K562 (cell line): ENCODE measurements around the gene ZBTB9. TPM values are rescaled to one million over a fixed set of nuclear protein-coding genes. Genes with fewer than 3 reads are reported as not detected.
A peak's percentile ranks its signal among the peaks of the same experiment; 100 is the strongest.

Experiments
- E2F6 ChIP-seq, 2 experiments: IDR thresholded peaks; 2 replicates each; pipeline ENCODE4 v1.6.1; 2011; ENCODE audit warnings: borderline replicate concordance in 1 of 2, control low read depth in 1 of 2, low read depth in 1 of 2, low read length in 1 of 2, mild to moderate bottlenecking in 1 of 2, mixed read lengths in 1 of 2, moderate library complexity in 1 of 2; ENCODE audit not compliant: insufficient read depth in 1 of 2, insufficient read length in 1 of 2, poor library complexity in 1 of 2, severe bottlenecking in 1 of 2; ENCODE audit errors: extremely low read depth in 1 of 2
- ELF4 ChIP-seq: fragments of 450-650 bp; formaldehyde crosslinking; IDR thresholded peaks from 2 replicates; pipeline ENCODE4 v1.4.0; 2022; ENCODE audit warnings: missing genetic modification characterization
- EZH2 ChIP-seq: IDR thresholded peaks from 2 replicates; pipeline ENCODE4 v1.6.1; 2012; ENCODE audit warnings: low read depth, mild to moderate bottlenecking, inconsistent platforms, low read length, borderline replicate concordance
- HBP1 ChIP-seq: fragments of 450-650 bp; formaldehyde crosslinking; IDR thresholded peaks from 2 replicates; pipeline ENCODE4 v1.4.0; 2022; ENCODE audit warnings: missing genetic modification characterization
- HDAC1 ChIP-seq, 2 experiments: fragments of 450-650 bp; IDR thresholded peaks; 2 replicates each; pipeline ENCODE4 v1.6.1; 2016 to 2017; ENCODE audit warnings: inconsistent platforms in 1 of 2, mild to moderate bottlenecking in 1 of 2, moderate library complexity in 1 of 2
- HMG20A ChIP-seq: fragments of 450-650 bp; formaldehyde crosslinking; conservative IDR thresholded peaks from 2 replicates; pipeline ENCODE4 v1.4.0; 2020; ENCODE audit warnings: mild to moderate bottlenecking, mixed read lengths
- HNRNPK ChIP-seq: fragments of 200-400 bp; formaldehyde crosslinking; IDR thresholded peaks from one replicate; pipeline ENCODE4 v1.6.1; 2018; ENCODE audit warnings: mild to moderate bottlenecking, low read depth, low read length; ENCODE audit not compliant: poor library complexity, severe bottlenecking
- MAFF ChIP-seq: IDR thresholded peaks from 2 replicates; pipeline ENCODE4 v1.6.1; 2012; ENCODE audit warnings: low read length, improper control_type of control experiment
- MTA1 ChIP-seq: fragments of 450-650 bp; IDR thresholded peaks from 2 replicates; pipeline ENCODE4 v1.6.1; 2017; ENCODE audit warnings: borderline replicate concordance
- NFATC3 ChIP-seq: fragments of 450-650 bp; IDR thresholded peaks from 2 replicates; pipeline ENCODE4 v1.6.1; 2017; ENCODE audit warnings: mild to moderate bottlenecking
- NFIC ChIP-seq: fragments of 450-650 bp; IDR thresholded peaks from 2 replicates; pipeline ENCODE4 v1.6.1; 2017; ENCODE audit warnings: mild to moderate bottlenecking, inconsistent platforms
- NFRKB ChIP-seq: fragments of 450-650 bp; IDR thresholded peaks from 2 replicates; pipeline ENCODE4 v1.6.1; 2016; ENCODE audit warnings: low read depth
- SMARCA5 ChIP-seq: fragments of 450-650 bp; IDR thresholded peaks from 2 replicates; pipeline ENCODE4 v1.6.1; 2016
- SNAPC5 ChIP-seq: fragments of 250-450 bp; sonication (Bioruptor Pico); IDR thresholded peaks from 2 replicates; pipeline ENCODE4 v1.8.0; 2021; ENCODE audit warnings: moderate library complexity, mild to moderate bottlenecking, inconsistent platforms
- TRIM24 ChIP-seq, 2 experiments: fragments of 450-650 bp; IDR thresholded peaks; 2 replicates each; pipeline ENCODE4 v1.6.1; 2016
- U2AF1 ChIP-seq: fragments of 200-400 bp; formaldehyde crosslinking; optimal IDR thresholded peaks from 2 replicates; pipeline ENCODE3; 2017; ENCODE audit warnings: mild to moderate bottlenecking, low read depth, low read length, moderate library complexity
- ZC3H4 ChIP-seq: sonication (generic); formaldehyde crosslinking; IDR thresholded peaks from 2 replicates; pipeline ENCODE4 v1.9.0; 2021; ENCODE audit warnings: missing genetic modification reagents, borderline replicate concordance
- ZNF41 ChIP-seq: fragments of 250-450 bp; sonication (Bioruptor Pico); conservative IDR thresholded peaks from 2 replicates; pipeline ENCODE4 v1.4.0; 2020; ENCODE audit warnings: mild to moderate bottlenecking
- ZNF699 ChIP-seq: fragments of 250-450 bp; sonication (Bioruptor Pico); IDR thresholded peaks from 2 replicates; pipeline ENCODE4 v1.8.0; 2021; ENCODE audit warnings: mild to moderate bottlenecking, moderate library complexity; ENCODE audit not compliant: insufficient replicate concordance
- ZNF740 ChIP-seq, 3 experiments: fragments of 200-800 bp in 1 of 3; sonication (Bioruptor generic) in 1 of 3; sonication (generic) in 1 of 3; formaldehyde crosslinking in 1 of 3; IDR thresholded peaks; 2 replicates each; pipeline versions ENCODE4 v1.6.1 to v1.8.0; 2016 to 2022; ENCODE audit warnings: mild to moderate bottlenecking in 2 of 3, missing compliant biosample characterization in 2 of 3, missing genetic modification characterization in 2 of 3, missing genetic modification reagents in 1 of 3
- polyA plus RNA-seq, 8 experiments: library from polyadenylated mRNA; depleted of rRNA in 4 of 8; stranded (reverse) in 5 of 8; unstranded in 3 of 8; fragments of >200 nt; fragmentation: Nextera tagmentation in 2 of 8; fragmentation: Illumina TruSeq in 1 of 8; extraction: Ambion mirVana in 2 of 8; extraction: Trizol in 1 of 8; gene quantifications; 2 replicates each; pipeline versions ENCODE4 v1.2.1 to v1.2.3, GENCODE V29; 2011 to 2014; ENCODE audit warnings: inconsistent platforms in 1 of 8, missing spikeins in 1 of 8
- total RNA-seq, 7 experiments: library from RNA; depleted of rRNA in 6 of 7; stranded (reverse); fragments of >200 nt in 6 of 7; fragmentation: Illumina TruSeq in 2 of 7; extraction: Trizol in 2 of 7; gene quantifications; 2 replicates each; pipeline versions ENCODE4 v1.2.1 to v1.2.3, GENCODE V29; 2011 to 2021; ENCODE audit warnings: low replicate concordance in 1 of 7
- TF ChIP-seq, protein P1 (sequence below): fragments of 450-650 bp; IDR thresholded peaks from 2 replicates; pipeline ENCODE4 v1.6.1; 2016; ENCODE audit warnings: antibody characterized with exemption

Gene ZBTB9
- total and polyA plus RNA-seq, 9 of the 15 experiments (the other 6 are each of a cell fraction or from before 2014, with no cell fraction given) = 1.9 to 19.5 (median 10.4) TPM

DNA sequence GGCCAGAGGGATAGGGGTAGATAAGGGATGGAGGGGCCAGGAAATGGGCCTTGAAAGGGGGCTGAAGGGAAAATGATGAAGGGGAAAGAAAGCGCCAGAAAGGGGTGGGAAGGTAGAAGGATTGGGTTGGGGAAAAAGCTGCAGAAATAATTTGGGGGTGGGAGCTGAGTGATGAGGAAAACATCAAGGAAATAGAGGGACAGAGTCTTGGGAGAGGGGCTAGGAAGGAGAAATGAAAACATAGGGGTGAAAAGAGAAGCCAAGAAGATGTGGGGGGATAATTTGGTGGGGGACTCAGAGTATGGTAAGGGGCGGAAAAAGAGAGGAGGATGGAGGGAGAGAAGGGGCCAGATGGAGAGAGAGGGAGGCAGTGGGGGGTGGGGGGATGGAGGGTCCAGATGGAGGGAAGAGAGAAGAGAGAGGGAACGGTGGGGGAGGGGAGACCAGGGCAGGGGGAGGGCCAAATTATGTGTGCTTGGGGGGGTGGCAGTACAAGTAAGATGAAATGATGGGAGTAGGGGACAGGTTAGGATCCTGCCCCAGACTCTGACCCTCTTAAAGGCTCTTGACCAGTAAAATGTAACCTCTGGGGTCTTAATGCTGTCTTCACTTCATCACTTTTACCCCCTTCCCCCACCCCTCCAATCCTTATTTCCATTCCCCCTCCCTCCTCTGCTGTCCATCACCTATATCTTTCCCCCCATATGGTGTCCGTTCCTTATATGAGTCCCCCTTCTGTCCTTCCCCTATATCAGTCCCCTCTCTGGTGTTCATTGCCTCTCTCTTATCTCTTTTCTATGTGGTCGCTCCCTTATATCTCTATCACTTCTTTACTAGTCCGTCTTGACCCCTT, 33.7 kb upstream of the ZBTB9 start (continued):
- TF ChIP-seq ZNF41 (no peak), NFIC (peak; percentile 49; the same call in 1 of the 2 replicates), SNAPC5 (CRISPR knock-in tag) (no peak), ELF4 (CRISPR knock-in tag) (0 out of 2 replicates have a peak, but pooled peaks have one; percentile 39), HDAC1 (IDR thresholded peaks at IDR 0.05) (peak in 1 of 2 experiments; percentile 54; a peak in 1 of 4 replicates), EZH2 (no peak), NFRKB (peak; percentile 45; the same call in 1 of the 2 replicates), NFATC3 (peak; percentile 87), HBP1 (CRISPR knock-in tag) (peak; percentile 38; the same call in 1 of the 2 replicates), SMARCA5 (peak; percentile 63; the same call in 1 of the 2 replicates), HNRNPK (peak; percentile 55), E2F6 (IDR thresholded peaks at IDR 0.05; ENCODE audit: borderline replicate concordance in 1 of 2, extremely low read depth in 1 of 2, insufficient read depth in 1 of 2, insufficient read length in 1 of 2, low read depth in 1 of 2, low read length in 1 of 2, poor library complexity in 1 of 2, severe bottlenecking in 1 of 2) (peak in 1 of 2 experiments; percentile 31), ZC3H4 (CRISPR knock-in tag) (no peak), U2AF1 (no peak), TRIM24 (IDR thresholded peaks at IDR 0.05) (peak; percentile 74 to 98; a peak in 3 of 4 replicates), MTA1 (peak; percentile 72), ZNF699 (CRISPR knock-in tag) (no peak), ZNF740 (CRISPR knock-in tag; IDR thresholded peaks at IDR 0.05) (0 out of 2 replicates have a peak, but pooled peaks have one; percentile 47), ZNF740 (tag; IDR thresholded peaks at IDR 0.05) (peak in 1 of 2 experiments; percentile 64; a peak in 1 of 4 replicates), MAFF (no peak), HMG20A (CRISPR knock-in tag) (no peak)
- TF ChIP-seq, protein P1, sequence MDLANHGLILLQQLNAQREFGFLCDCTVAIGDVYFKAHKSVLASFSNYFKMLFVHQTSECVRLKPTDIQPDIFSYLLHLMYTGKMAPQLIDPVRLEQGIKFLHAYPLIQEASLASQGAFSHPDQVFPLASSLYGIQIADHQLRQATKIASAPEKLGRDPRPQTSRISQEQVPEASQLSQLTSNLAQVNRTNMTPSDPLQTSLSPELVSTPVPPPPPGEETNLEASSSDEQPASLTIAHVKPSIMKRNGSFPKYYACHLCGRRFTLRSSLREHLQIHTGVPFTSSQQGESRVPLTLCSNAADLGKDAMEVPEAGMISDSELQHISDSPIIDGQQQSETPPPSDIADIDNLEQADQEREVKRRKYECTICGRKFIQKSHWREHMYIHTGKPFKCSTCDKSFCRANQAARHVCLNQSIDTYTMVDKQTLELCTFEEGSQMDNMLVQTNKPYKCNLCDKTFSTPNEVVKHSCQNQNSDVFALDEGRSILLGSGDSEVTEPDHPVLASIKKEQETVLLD = peak; percentile 77
